ENCODE results near the gene LRRC73.
"Not testable (repeated sequence)": the region's sequence is repeated elsewhere in the genome, so short reads cannot be mapped to it uniquely, and the experiment has no call there.

The LRRC73 gene

GRCh38 chr6:43509142-43509983 is 783 bp downstream of the LRRC73 start:
- DNase-seq, result no peak

GRCh38 chr6:43508481-43509141 is 1.5 kb downstream of the LRRC73 start:
- DNase-seq, result no peak

- peak; percentile 66 to 71 for DNase-seq
Observed at GRCh38 chr6:43506667-43507471, 3.3 kb downstream of the LRRC73 start.

- no peak for DNase-seq
Observed at GRCh38 chr6:43506171-43506570, 4.0 kb downstream of the LRRC73 start.

DNA sequence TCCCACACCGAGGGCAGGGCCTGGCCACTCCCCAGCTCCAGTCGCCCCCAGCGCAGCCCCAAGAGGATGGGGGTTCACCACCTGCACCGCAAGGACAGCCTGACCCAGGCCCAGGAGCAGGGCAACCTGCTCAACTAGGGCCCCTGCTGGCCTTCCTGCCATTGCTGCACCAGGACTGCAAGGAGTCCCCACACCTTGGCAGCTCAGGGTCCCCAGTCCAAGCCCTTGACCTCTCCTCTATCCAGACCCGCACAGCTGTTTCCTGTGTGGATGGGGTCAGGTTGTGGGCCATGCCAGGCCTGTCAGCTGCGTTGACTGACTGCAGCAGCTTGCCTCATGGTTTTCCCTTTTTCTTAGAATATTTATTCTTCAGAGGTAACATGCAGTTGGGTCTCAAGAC is 4.4 kb downstream of the LRRC73 start:
- no peak for DNase-seq

- DNase-seq, result no peak
Observed at GRCh38 chr6:43504756-43505593, 5.2 kb downstream of the LRRC73 start.

GRCh38 chr6:43503443-43503842 is 6.7 kb downstream of the LRRC73 start:
- DNase-seq, result no peak

- no peak for DNase-seq
Observed at GRCh38 chr6:43502666-43503065, 7.5 kb downstream of the LRRC73 start.

DNA sequence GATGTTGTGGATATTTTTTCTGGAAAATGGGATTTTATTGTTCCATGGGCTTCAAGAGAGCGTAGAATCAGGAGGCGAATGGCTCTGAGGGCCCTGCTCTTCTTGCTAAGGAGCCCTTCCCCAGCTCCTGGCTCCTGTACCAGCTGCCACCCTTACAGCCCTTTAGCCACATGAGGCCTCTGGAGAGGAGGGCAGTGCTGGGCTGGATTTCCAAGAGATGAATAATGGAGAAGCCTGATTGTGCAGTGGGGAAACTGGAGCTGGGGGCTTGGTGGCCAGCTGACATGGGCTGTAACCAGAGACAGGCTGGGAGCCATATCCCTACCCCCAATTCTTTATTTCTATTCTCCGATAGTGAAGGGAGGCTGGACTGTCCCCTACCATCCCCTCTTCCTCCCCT is 9.2 kb downstream of the LRRC73 start:
- no peak for DNase-seq

DNA sequence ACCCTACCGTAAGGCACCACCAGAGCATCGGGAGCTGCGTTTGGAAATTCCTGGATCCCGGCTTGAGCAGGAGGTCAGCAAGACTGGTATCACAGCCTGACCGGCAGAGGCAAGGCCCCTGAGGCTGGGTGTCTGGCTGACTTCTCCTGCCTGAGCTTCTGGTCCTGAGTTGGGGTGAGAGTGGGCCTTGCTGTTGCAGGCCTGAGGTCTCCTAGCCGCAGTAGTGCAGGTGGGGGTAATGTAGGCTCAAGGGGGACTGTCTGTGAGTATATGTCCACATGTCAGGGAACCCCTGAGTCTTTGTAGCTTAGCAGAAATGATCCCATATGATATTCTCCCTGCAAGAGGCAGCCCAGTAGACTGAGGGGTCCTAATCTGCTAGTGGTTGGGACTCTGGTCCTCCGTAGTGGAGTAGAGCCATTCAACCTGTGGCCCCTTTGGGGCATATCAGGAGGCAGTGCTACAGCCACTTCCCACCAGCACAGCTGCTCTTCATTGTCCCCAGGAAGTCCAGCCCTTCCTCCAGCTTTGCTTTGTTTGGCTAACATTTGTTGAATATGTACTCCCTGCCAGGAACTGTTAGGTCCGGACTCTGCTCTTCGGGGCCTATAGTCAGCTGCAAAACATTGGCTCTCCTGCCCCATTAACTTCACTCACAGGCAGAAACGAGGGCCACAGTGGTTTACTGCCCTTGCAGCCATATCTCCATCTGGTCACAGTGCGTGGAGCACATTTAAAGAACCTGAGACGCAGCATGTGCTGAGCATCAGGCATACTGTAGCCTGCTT is 10.9 kb downstream of the LRRC73 start:
- DNase-seq, result no peak

GRCh38 chr6:43498291-43498690 is 11.9 kb downstream of the LRRC73 start:
- DNase-seq, result not testable (repeated sequence)

- no peak for DNase-seq
Observed at GRCh38 chr6:43497689-43498088, 12.5 kb downstream of the LRRC73 start.

- DNase-seq, result no peak
Observed at GRCh38 chr6:43497129-43497396, 13.1 kb downstream of the LRRC73 start.

GRCh38 chr6:43496370-43497128 is 13.6 kb downstream of the LRRC73 start:
- DNase-seq, result no peak

- DNase-seq, result no peak
Observed at GRCh38 chr6:43495409-43495941, 14.7 kb downstream of the LRRC73 start.

DNA sequence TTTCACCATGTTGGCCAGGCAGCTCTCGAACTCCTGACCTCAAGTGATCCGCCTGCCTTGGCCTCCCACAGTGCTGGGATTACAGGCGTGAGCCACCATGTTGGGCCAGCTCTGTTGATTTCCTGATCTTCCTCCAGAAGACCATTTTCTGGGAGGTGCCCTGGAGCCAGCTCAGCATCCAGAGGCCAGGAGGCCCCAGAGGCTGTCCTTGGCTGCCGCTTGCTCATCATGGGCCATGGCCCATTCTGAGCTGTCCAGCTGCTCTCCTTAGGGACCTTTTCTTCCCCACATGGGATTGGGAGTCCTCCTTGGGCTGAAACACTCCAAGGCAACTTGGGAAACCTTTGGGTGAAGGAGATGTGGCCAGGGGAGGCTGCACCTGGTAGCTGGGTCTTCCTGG is 15.4 kb downstream of the LRRC73 start:
- no peak for DNase-seq

DNA sequence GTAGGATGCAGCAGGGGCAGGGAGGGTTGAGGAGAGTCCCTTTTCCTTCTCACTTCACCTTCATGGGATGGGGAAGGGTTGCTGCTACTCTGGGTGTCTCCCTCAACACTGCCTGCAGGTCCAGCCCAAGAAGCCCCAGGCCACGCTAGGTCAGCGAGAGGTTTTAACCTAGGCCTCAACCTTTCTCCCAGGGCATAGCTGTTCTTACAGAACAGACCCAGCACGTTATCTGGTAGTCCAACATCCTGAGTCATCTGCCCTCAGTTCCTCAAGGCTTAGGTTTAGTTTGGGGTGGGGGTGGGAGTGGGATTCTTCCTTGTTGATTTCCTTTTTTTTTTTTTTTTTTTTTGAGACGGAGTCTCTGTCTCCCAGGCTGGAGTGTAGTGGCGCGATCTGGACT is 15.8 kb downstream of the LRRC73 start:
- DNase-seq, result no peak

DNA sequence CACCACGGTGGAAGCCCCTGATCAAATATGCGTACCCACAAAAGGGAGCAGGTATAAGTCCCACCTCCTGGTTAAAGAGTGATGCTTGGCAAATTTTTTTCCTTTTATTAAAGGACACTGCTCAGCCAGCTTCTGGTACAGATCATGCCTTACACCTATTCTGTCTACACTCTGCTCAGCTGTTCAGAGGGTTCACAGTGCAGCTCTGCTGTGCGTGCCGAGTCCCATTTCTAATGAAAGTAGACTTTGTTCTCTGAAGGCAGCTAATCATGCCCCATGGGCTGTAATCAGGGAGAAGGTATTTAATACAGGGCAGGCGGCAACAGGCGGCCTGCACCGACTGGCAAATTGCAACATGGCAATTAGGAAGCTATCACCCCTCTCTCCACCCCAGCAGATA is 16.3 kb downstream of the LRRC73 start:
- DNase-seq, result no peak

- no peak for DNase-seq
Observed at GRCh38 chr6:43493230-43493629, 16.9 kb downstream of the LRRC73 start.

DNA sequence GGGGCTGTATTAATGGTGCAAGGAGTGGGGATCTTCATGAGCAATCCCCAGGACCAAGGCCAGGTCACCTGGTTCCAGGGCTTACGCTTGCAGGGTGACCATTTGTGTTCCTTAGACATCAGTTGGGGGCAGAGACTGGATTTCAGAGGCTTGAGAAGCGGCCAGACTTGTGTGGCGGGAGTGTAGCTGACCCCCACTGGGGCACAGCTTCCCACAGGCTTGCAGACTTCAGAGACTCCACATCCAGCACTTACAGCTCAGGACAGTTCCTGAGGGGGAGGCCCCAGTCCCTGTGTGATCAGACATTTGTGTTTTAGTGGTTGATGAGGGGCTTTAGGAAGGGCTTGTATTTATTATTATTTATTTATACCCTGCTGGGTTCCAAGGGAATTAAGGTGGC is 17.5 kb downstream of the LRRC73 start:
- DNase-seq, result no peak
